OCI-LY1 (cell line): ENCODE data around the gene TEX47.

ENCODE experiments used
- EZH2 ChIP-seq: fragments of 200-600 bp; sonication (generic), shearing (Covaris generic); IDR thresholded peaks from 2 replicates; pipeline ENCODE4 v1.8.0; 2017; ENCODE audit warnings: borderline replicate concordance, mixed run types, mild to moderate bottlenecking, antibody characterized with exemption, low read length, moderate library complexity, mixed read lengths
- TF ChIP-seq, protein P1 (sequence below): fragments of 200-600 bp; sonication (generic), shearing (Covaris generic); IDR thresholded peaks from 2 replicates; pipeline ENCODE4 v1.5.1; 2017; ENCODE audit warnings: mild to moderate bottlenecking, antibody characterized with exemption, low read length, moderate library complexity, mixed read lengths

DNA sequence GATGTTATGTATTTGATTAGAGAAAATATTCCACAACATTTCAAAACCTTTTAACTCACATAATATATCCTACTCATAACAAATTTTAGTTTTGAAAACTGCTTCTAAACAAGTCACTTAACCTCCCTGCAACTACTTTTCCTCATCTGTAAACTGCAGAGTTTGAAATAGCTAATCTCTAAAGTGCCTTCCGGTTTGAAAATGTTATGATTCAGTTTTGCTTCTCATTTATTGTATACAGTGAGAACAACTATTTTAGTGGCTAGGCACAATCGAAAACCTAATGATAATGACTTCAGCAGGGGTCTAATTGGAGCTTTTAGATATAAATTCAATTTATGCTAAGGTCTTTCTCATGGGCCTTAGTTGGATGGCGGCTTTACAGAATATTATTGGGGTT lies 30.7 kb upstream of the TEX47 start:
- TF ChIP-seq, protein P1, sequence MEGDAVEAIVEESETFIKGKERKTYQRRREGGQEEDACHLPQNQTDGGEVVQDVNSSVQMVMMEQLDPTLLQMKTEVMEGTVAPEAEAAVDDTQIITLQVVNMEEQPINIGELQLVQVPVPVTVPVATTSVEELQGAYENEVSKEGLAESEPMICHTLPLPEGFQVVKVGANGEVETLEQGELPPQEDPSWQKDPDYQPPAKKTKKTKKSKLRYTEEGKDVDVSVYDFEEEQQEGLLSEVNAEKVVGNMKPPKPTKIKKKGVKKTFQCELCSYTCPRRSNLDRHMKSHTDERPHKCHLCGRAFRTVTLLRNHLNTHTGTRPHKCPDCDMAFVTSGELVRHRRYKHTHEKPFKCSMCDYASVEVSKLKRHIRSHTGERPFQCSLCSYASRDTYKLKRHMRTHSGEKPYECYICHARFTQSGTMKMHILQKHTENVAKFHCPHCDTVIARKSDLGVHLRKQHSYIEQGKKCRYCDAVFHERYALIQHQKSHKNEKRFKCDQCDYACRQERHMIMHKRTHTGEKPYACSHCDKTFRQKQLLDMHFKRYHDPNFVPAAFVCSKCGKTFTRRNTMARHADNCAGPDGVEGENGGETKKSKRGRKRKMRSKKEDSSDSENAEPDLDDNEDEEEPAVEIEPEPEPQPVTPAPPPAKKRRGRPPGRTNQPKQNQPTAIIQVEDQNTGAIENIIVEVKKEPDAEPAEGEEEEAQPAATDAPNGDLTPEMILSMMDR, result no peak
- TF ChIP-seq EZH2, result no peak
